ENCODE measurements around the gene ARSI.

The ARSI gene

DNA sequence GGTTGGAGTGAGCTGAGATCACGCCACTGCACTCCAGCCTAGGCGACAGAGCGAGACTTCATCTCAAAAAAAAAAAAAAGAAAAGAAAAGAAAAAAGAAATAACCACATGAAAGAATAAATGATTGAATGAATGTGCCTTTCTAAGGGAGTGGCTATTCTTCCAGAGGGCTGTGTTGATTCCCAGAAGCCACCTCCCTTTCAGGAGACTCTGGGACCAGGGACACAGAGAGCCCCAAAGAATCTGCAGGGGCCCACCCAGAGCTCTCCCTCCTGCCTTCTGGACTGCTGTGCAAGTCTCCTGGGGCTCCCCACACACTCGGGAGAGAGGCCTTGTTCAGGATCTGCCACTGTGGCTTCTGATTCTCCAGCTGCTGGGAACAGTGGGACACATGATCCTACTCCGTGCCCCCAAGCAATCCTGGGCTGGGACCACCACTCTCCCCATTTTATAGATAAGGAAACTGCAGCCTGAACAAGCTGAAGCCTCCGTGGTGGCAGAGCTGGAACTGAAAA is 36.8 kb downstream of the ARSI start:
- no peak for TF ChIP-seq ZNF274 (IDR thresholded peaks at IDR 0.05; ENCODE audit: low read depth, low read length)
- no peak overlapping the region for H3K4me3 ChIP-seq (ENCODE audit: low read length)

DNA sequence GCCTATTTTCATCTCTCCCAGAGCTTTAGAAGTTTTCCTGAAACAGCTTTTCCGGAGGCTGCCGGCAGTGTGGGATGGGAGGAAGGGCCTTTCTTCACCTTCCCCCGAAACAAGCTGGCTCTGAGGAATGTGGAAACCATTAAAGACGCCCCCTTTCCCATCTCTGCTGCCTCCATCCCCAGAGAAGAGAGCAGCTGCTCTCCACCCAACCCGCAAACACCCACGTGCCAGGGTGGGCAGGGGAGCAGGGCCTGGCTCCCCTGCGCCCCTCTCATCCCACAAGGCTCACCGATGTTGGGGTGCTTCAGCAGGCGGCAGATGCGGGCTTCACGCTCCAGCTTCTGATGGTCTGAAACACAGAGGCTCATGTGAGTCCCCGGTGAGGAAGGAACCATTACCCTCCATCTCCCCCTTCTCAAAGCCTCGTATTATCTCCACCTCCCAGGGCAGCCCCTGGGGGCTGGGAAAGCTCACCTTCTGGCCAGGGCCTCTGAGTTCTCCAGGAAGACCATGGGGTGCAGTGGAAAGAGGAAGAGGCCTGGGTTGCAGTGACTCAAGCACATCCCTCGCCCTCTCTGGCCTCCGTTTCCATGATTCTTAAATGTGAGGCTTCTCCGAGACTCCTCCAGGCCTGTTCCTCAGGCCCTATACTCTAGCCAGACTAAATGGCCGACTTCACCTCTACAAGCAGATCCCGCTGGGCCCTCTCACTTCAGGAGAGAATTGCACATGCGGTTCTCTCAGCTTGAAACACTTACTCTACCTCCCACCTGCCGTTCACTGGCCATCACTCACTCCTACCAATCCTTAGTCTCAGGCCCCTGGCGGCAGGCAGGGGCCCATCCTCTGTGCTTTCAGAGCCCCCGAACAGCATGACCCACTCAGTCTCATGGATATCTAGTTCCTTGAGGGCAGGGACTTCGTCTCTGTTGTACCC is 37.8 kb downstream of the ARSI start:
- no peak for TF ChIP-seq ZNF274 (IDR thresholded peaks at IDR 0.05; ENCODE audit: low read depth, low read length)
- H3K4me3 ChIP-seq (ENCODE audit: low read length) = no peak overlapping the region

DNA sequence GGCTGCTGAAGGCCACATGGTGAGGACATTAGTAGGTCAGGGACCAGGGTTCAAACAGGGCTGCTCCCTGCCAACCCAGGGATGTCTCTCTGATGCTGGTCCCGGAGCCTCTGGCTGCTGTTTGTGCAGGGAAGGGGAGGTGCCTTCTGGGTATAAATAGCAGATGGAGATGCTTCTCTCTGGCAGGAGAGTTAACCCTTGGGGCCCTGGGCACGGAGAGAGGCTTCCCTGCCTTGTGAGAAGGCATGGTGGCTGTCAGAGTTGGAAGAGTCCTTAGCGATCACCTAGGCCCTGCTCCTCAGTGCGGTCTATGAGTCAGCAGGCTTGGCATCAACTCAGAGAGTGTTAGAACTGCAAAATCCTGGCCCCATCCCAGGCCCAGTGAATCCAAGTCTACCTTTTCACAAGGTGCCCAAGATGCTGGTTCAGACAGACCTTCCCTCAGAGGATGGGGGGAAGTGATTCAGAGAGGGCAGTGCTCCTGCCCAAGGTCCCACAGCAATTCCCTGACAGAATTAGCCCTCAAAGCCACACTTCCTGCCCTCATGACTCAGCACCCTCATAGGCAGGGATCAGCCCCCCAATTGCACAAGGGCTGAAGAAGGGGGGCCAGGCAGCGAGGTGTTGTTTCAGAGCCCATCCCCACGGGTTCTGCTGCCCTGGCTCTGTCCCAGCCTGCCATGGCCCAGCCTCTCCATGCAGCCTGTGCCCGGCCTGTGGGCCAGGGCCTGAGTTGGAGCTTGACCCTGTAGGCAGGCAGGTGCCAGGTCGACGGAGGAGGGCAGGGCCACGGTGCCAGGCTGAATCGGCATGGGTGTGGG is 38.7 kb downstream of the ARSI start:
- no peak overlapping the region for H3K4me3 ChIP-seq (ENCODE audit: low read length)
- no peak for TF ChIP-seq ZNF274 (IDR thresholded peaks at IDR 0.05; ENCODE audit: low read depth, low read length)

- TF ChIP-seq ZNF274 (IDR thresholded peaks at IDR 0.05; ENCODE audit: low read depth, low read length) = no peak
- H3K4me3 ChIP-seq (ENCODE audit: low read length) = no peak overlapping the region
These were observed 39.3 kb downstream of the ARSI start for GRCh38 chr5:150263375-150263775.

DNA sequence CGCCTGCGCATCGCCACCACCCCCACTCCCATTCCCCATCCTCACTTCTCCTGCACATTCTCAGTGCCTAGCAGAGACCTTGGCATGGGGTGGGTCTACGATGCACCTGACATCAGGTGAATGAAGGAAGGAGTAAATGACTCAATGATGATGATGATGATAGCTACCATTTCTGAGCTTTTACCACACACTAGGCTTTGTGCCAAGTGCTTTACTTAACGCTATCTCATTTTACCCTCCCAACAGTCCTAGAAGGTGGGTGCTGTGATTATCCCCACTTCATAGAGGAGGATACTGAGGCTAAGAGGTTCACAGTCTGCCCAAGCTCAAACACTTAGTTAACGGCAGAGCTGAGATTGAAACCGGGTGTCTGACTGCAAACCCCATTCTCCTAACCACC is 40.2 kb downstream of the ARSI start:
- no peak overlapping the region for H3K4me3 ChIP-seq (ENCODE audit: low read length)
- no peak for TF ChIP-seq ZNF274 (IDR thresholded peaks at IDR 0.05; ENCODE audit: low read depth, low read length)

GRCh38 chr5:150261231-150261630 is 41.5 kb downstream of the ARSI start:
- no peak for TF ChIP-seq ZNF274 (IDR thresholded peaks at IDR 0.05; ENCODE audit: low read depth, low read length)
- H3K4me3 ChIP-seq (ENCODE audit: low read length) = no peak overlapping the region

- H3K4me3 ChIP-seq (ENCODE audit: low read length) = no peak overlapping the region
- no peak for TF ChIP-seq ZNF274 (IDR thresholded peaks at IDR 0.05; ENCODE audit: low read depth, low read length)
These were observed 44.6 kb downstream of the ARSI start for GRCh38 chr5:150258130-150258529.

GRCh38 chr5:150257424-150257823 is 45.3 kb downstream of the ARSI start:
- no peak overlapping the region for H3K4me3 ChIP-seq (ENCODE audit: low read length)
- no peak for TF ChIP-seq ZNF274 (IDR thresholded peaks at IDR 0.05; ENCODE audit: low read depth, low read length)

- no peak overlapping the region for H3K4me3 ChIP-seq (ENCODE audit: low read length)
- TF ChIP-seq ZNF274 (IDR thresholded peaks at IDR 0.05; ENCODE audit: low read depth, low read length) = no peak
These were observed 46.2 kb downstream of the ARSI start for GRCh38 chr5:150256410-150257064.

- no peak for TF ChIP-seq ZNF274 (IDR thresholded peaks at IDR 0.05; ENCODE audit: low read depth, low read length)
- H3K4me3 ChIP-seq (ENCODE audit: low read length) = no peak overlapping the region
These were observed 46.9 kb downstream of the ARSI start for GRCh38 chr5:150255659-150256409.

- TF ChIP-seq ZNF274 (IDR thresholded peaks at IDR 0.05; ENCODE audit: low read depth, low read length) = no peak
- no peak overlapping the region for H3K4me3 ChIP-seq (ENCODE audit: low read length)
These were observed 47.9 kb downstream of the ARSI start for GRCh38 chr5:150254774-150255173.

- no peak for TF ChIP-seq ZNF274 (IDR thresholded peaks at IDR 0.05; ENCODE audit: low read depth, low read length)
- H3K4me3 ChIP-seq (ENCODE audit: low read length) = no peak overlapping the region
These were observed 48.3 kb downstream of the ARSI start for GRCh38 chr5:150254363-150254762.

DNA sequence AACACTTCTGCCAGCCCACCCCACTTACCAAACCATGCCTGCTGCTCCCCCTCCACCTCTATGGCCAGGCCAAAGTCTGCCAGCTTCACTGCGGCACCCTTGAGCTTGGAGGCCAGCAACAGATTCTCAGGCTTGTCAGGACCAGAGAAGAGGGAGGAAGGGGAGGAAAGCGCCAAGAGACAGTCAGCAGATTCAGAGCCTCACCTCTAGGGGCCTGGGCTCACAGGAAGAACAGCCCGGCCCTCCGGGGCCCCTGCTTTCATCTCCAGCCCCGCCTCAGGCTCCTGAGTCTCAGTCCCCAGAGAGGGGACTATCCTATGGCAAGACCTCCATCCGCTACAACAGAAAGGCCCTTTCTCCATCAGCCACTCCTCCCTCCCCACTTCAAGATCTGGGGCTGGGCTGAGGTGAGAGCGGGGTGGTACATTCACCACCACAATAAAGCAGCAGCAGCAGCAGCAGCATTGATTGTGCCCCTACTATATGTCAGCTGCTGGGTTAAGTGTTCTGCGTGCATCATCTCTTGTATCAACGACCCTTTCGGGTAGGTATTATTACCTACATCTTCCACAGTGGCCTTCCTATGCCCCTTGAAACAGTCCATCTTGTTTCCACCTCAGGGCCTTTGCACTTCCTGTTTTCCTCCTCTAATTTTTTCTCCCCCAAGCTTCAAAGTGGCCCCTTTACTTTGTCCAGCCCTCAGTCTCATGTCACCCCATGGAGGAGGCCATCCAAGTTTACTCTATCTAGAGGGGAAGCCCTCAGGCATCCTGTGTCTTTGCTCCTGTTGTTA is 49.1 kb downstream of the ARSI start:
- TF ChIP-seq ZNF274 (IDR thresholded peaks at IDR 0.05; ENCODE audit: low read depth, low read length) = no peak

More for the DNA sequence above, 49.1 kb downstream of the ARSI start:
- no peak overlapping the region for H3K4me3 ChIP-seq (ENCODE audit: low read length)
